HFFc6 (cell line): ENCODE results near the gene ARF6. TPM values are rescaled to one million over a fixed set of nuclear protein-coding genes. Genes with fewer than 3 reads are reported as not detected.

Source experiments
- DNase-seq: peaks from one replicate; pipeline ENCODE4 v3.0.0-alpha.2; 2018
- H3K27ac Mint-ChIP-seq: 2 replicates; pipeline ENCODE4 v1.8.0; 2020; ENCODE audit warnings: mild to moderate bottlenecking, mixed read lengths
- H3K27me3 Mint-ChIP-seq: 2 replicates; pipeline ENCODE4 v1.8.0; 2021; ENCODE audit warnings: mild to moderate bottlenecking, moderate library complexity, mixed read lengths; ENCODE audit not compliant: insufficient read depth
- H3K36me3 Mint-ChIP-seq: 2 replicates; pipeline ENCODE4 v1.8.0; 2021; ENCODE audit warnings: low read depth, mixed read lengths
- H3K4me1 Mint-ChIP-seq: 2 replicates; pipeline ENCODE4 v1.8.0; 2020; ENCODE audit warnings: low read depth, mixed read lengths
- H3K4me3 Mint-ChIP-seq: 2 replicates; pipeline ENCODE4 v1.8.0; 2020; ENCODE audit warnings: mild to moderate bottlenecking, moderate library complexity, mixed read lengths
- H3K9me3 Mint-ChIP-seq: 2 replicates; pipeline ENCODE4 v1.8.0; 2020; ENCODE audit warnings: mild to moderate bottlenecking, mixed read lengths
- CTCF ChIP-seq: fragments of 200-600 bp; sonication (generic); IDR thresholded peaks from 2 replicates; pipeline ENCODE4 v1.5.0; 2021; ENCODE audit warnings: antibody characterized with exemption, mild to moderate bottlenecking
- long read RNA-seq: library from polyadenylated mRNA; unstranded; transcript quantifications from one replicate; pipeline ENCODE4 v2.0.0, GENCODE V29; 2019
- total RNA-seq, 6 experiments: library from RNA; stranded (reverse); fragmentation: NEBNext Ultra II Directional; extraction: Animal tissue kit (Norgen Biotek cat#: 25700); gene quantifications; 2 replicates in 1 of 6; 3 replicates in 5 of 6; pipeline ENCODE4 v1.2.3, GENCODE V29; 2021

Gene ARF6
- 100 to 1,000 TPM in 1 of 6 experiments, 10 to 100 TPM in 5; 92.2 to 111 (median 94.7) TPM for total RNA-seq
- long read RNA-seq, partial matches to known transcripts: 0 of 118 reads
- long read RNA-seq, other reads (novel, unspliced or antisense): 116 of 118 reads

- H3K27me3 Mint-ChIP-seq: peaks cover 11% of the 10 kb centered on the region
- TF ChIP-seq CTCF: peak; percentile 43
- H3K9me3 Mint-ChIP-seq: no peaks in the 10 kb centered on the region
- H3K27ac Mint-ChIP-seq: peak within 1 kb of the TSS; percentile 100
- peaks cover 40% of the 10 kb centered on the region for H3K36me3 Mint-ChIP-seq
- H3K4me1 Mint-ChIP-seq: peaks cover 29% of the 10 kb centered on the region
- peak within 1 kb of the TSS; percentile 95 for H3K4me3 Mint-ChIP-seq
- peak; percentile 97 for DNase-seq
Observed at GRCh38 chr14:49892636-49893308, at the start of gene ARF6. Gene ARF6, plus strand, starts transcription at chr14:49893082. Its CDS starts 655 bp downstream, at chr14:49893737.

- DNase-seq: no peak
- Mint-ChIP-seq H3K4me3 (no peak overlapping the region), H3K36me3 (peaks cover 18% of the 10 kb centered on the region), H3K4me1 (peaks cover 24% of the 10 kb centered on the region), H3K9me3 (no peaks in the 10 kb centered on the region), H3K27me3 (peaks cover 5% of the 10 kb centered on the region; the same call in 1 of the 2 replicates), H3K27ac (no peak overlapping the region; the same call in 1 of the 2 replicates)
- TF ChIP-seq CTCF: no peak
Observed at GRCh38 chr14:49849213-49849847, 43.6 kb upstream of the ARF6 start.

- H3K4me3 Mint-ChIP-seq: peak overlapping the region; percentile 98
- peaks cover 24% of the 10 kb centered on the region for H3K4me1 Mint-ChIP-seq
- H3K36me3 Mint-ChIP-seq: peaks cover 9% of the 10 kb centered on the region; the same call in 1 of the 2 replicates
- peaks cover 4% of the 10 kb centered on the region; the same call in 1 of the 2 replicates for H3K27me3 Mint-ChIP-seq
- TF ChIP-seq CTCF: no peak
- peak overlapping the region; percentile 98 for H3K27ac Mint-ChIP-seq
- no peaks in the 10 kb centered on the region for H3K9me3 Mint-ChIP-seq
- DNase-seq: no peak
Observed at GRCh38 chr14:49851813-49852212, 41.1 kb upstream of the ARF6 start.

GRCh38 chr14:49852301-49853157 is 40.4 kb upstream of the ARF6 start, which contains the start of gene NEMF:
Gene NEMF, minus strand, starts transcription at chr14:49852788. Its CDS starts 35 bp downstream, at chr14:49852753.
- Mint-ChIP-seq H3K36me3 (peaks cover 9% of the 10 kb centered on the region; the same call in 1 of the 2 replicates), H3K9me3 (no peaks in the 10 kb centered on the region), H3K27ac (peak within 1 kb of the TSS; percentile 98), H3K4me3 (peak within 1 kb of the TSS; percentile 98), H3K4me1 (peaks cover 27% of the 10 kb centered on the region), H3K27me3 (peaks cover 4% of the 10 kb centered on the region; the same call in 1 of the 2 replicates)
- DNase-seq: peak; percentile 77
- TF ChIP-seq CTCF: peak; percentile 92

- H3K9me3 Mint-ChIP-seq: no peaks in the 10 kb centered on the region
- H3K27ac Mint-ChIP-seq: peak overlapping the region; percentile 98
- no peak for DNase-seq
- H3K4me3 Mint-ChIP-seq: peak overlapping the region; percentile 98
- peaks cover 31% of the 10 kb centered on the region for H3K4me1 Mint-ChIP-seq
- H3K36me3 Mint-ChIP-seq: peaks cover 9% of the 10 kb centered on the region; the same call in 1 of the 2 replicates
- peak; percentile 41 for TF ChIP-seq CTCF
- H3K27me3 Mint-ChIP-seq: peaks cover 4% of the 10 kb centered on the region; the same call in 1 of the 2 replicates
Observed at GRCh38 chr14:49853158-49853477, 39.8 kb upstream of the ARF6 start.
